ENCODE data around the gene SLC24A3.

Gene SLC24A3

GRCh38 chr20:19492687-19493336 lies 280.4 kb downstream of the SLC24A3 start:
- Histone ChIP-seq H4K20me1 (ENCODE audit: control insufficient read depth, insufficient read depth, low read depth, low read length) (no peaks in the 10 kb centered on the region), H3K4me1 (ENCODE audit: control insufficient read depth, low read length) (no peaks in the 10 kb centered on the region), H3K27ac (ENCODE audit: low read depth, low read length) (no peak overlapping the region), H3K9me2 (replicated peaks; ENCODE audit: control insufficient read depth, low read length) (no peaks in the 10 kb centered on the region), H3K36me3 (ENCODE audit: control insufficient read depth, low read length) (no peaks in the 10 kb centered on the region), H3F3A (ENCODE audit: control insufficient read depth, insufficient read depth) (no peaks in the 10 kb centered on the region), H3K27me3 (ENCODE audit: control insufficient read depth, low read length) (no peaks in the 10 kb centered on the region), H3K4me3 (ENCODE audit: low read length) (no peak overlapping the region), H3K79me2 (ENCODE audit: control insufficient read depth, low read length) (no peaks in the 10 kb centered on the region), H3K9me3 (ENCODE audit: control insufficient read depth, insufficient read depth, low read length) (no peaks in the 10 kb centered on the region), H3K4me2 (ENCODE audit: low read length) (no peak overlapping the region)
- no peak for TF ChIP-seq CTCF (IDR thresholded peaks at IDR 0.05; ENCODE audit: low read depth, low read length, poor library complexity, severe bottlenecking)
- TF ChIP-seq EZH2phosphoT487 (IDR thresholded peaks at IDR 0.05; ENCODE audit: borderline replicate concordance, low read length), result no peak

GRCh38 chr20:19493794-19494495 lies 281.5 kb downstream of the SLC24A3 start:
- Histone ChIP-seq H3K27ac (ENCODE audit: low read depth, low read length) (no peak overlapping the region), H3K79me2 (ENCODE audit: control insufficient read depth, low read length) (no peaks in the 10 kb centered on the region), H3K4me1 (ENCODE audit: control insufficient read depth, low read length) (no peaks in the 10 kb centered on the region), H4K20me1 (ENCODE audit: control insufficient read depth, insufficient read depth, low read depth, low read length) (no peaks in the 10 kb centered on the region), H3K9me2 (replicated peaks; ENCODE audit: control insufficient read depth, low read length) (no peaks in the 10 kb centered on the region), H3K27me3 (ENCODE audit: control insufficient read depth, low read length) (no peaks in the 10 kb centered on the region), H3K4me2 (ENCODE audit: low read length) (no peak overlapping the region), H3K9me3 (ENCODE audit: control insufficient read depth, insufficient read depth, low read length) (no peaks in the 10 kb centered on the region), H3K36me3 (ENCODE audit: control insufficient read depth, low read length) (no peaks in the 10 kb centered on the region), H3F3A (ENCODE audit: control insufficient read depth, insufficient read depth) (no peaks in the 10 kb centered on the region), H3K4me3 (ENCODE audit: low read length) (no peak overlapping the region)
- TF ChIP-seq EZH2phosphoT487 (IDR thresholded peaks at IDR 0.05; ENCODE audit: borderline replicate concordance, low read length), result no peak
- TF ChIP-seq CTCF (IDR thresholded peaks at IDR 0.05; ENCODE audit: low read depth, low read length, poor library complexity, severe bottlenecking), result no peak

DNA sequence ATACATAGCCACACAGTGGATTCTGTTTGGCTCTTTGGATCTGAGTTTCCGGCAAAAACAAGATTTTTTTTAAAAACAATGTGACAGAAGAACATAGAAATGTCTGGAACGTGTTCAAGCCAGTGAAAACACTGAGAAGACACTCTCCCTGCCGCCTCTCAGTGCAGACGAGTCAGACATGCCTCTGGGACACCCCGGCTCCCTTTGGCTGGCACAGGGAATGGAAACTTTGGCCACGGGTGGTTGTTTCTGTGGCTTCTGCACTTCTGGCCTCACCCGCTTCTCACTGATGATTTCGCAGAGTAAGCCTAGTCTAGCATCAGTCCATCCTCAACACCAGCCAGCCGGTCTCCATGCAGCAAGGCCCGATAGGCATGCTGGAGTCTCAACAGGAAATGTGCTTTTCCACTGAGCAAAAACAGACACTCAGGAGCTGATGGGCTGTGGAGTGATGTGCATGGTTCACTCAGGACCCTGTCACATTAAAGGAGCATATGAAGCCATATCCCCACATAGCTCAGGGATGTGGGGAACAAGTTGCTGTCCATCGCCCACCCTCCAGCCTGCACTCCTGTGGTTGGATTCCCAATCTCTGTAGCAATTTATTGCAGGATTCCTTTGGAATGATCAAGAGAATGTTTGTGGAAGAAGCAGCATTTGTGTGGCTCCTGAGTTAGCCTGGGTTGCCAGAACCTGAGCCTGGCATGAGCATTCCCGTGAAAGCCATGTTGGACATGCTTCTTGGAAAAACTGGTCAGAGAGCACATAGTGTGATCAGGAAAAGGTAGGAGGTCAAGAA lies 283.7 kb downstream of the SLC24A3 start:
- no peaks in the 10 kb centered on the region for H3K4me1 ChIP-seq (ENCODE audit: control insufficient read depth, low read length)
- H3K4me2 ChIP-seq (ENCODE audit: low read length), result no peak overlapping the region

More for the DNA sequence above, 283.7 kb downstream of the SLC24A3 start:
- Histone ChIP-seq H3K36me3 (ENCODE audit: control insufficient read depth, low read length) (no peaks in the 10 kb centered on the region), H3K79me2 (ENCODE audit: control insufficient read depth, low read length) (no peaks in the 10 kb centered on the region), H3K9me3 (ENCODE audit: control insufficient read depth, insufficient read depth, low read length) (no peaks in the 10 kb centered on the region), H3K27me3 (ENCODE audit: control insufficient read depth, low read length) (no peaks in the 10 kb centered on the region), H3K9me2 (replicated peaks; ENCODE audit: control insufficient read depth, low read length) (no peaks in the 10 kb centered on the region), H3K27ac (ENCODE audit: low read depth, low read length) (no peak overlapping the region), H4K20me1 (ENCODE audit: control insufficient read depth, insufficient read depth, low read depth, low read length) (no peaks in the 10 kb centered on the region), H3F3A (ENCODE audit: control insufficient read depth, insufficient read depth) (no peaks in the 10 kb centered on the region), H3K4me3 (ENCODE audit: low read length) (no peak overlapping the region)
- TF ChIP-seq EZH2phosphoT487 (IDR thresholded peaks at IDR 0.05; ENCODE audit: borderline replicate concordance, low read length) (no peak), CTCF (IDR thresholded peaks at IDR 0.05; ENCODE audit: low read depth, low read length, poor library complexity, severe bottlenecking) (no peak)

All from DOHH2 (cell line).